ENCODE results near the gene CRYBG3. TPM values are rescaled to one million over a fixed set of nuclear protein-coding genes. Genes with fewer than 3 reads are reported as not detected.

The CRYBG3 gene
- polyA plus RNA-seq, 1 donor (not counting 4 experiments of a cell fraction or from before 2014, with no cell fraction given), result 6.9 TPM

DNA sequence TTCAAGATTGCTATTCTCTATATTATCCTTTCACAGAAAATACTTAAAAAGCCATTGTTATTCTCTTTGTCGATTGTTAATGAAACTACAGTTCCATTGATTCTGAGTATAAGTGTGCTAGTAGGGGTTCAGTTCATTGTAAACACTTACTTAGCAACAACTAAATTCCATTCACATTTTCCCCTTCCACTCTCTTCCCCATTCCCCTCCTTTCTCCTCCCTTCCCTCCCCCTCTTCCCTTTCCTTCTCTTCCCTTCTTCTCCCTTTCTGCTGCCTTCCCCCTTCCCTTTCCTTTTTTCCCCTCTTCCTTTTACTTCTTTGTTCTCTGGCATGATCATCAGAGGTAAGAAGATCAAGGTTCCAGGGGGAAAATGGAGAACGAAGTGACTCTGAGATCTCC, 171.7 kb downstream of the CRYBG3 start:
- no peaks in the 10 kb centered on the region for H3K9me1 ChIP-seq (ENCODE audit: control insufficient read depth, extremely low read depth, insufficient read depth, low read length)
- dilution Hi-C loops (cut with MboI; ENCODE audit: extremely low pct_ligation_motif_present, low sequenced_read_pairs), result no loop called here
- H4K20me1 ChIP-seq (ENCODE audit: control insufficient read depth, extremely low read depth, insufficient read depth, low read length), result no peaks in the 10 kb centered on the region
- no peaks in the 10 kb centered on the region for H3K9me3 ChIP-seq (ENCODE audit: control insufficient read depth, low read depth, low read length)
- no peak overlapping the region for H3K9ac ChIP-seq (ENCODE audit: control insufficient read depth, extremely low read depth, insufficient read depth, low read length)
- no peak overlapping the region for H3K4me3 ChIP-seq (ENCODE audit: control insufficient read depth in 2 of 3, extremely low read depth in 1 of 3, insufficient read depth in 2 of 3, low read depth in 1 of 3, low read length in 3 of 3)
- no peaks in the 10 kb centered on the region for H3K79me2 ChIP-seq (ENCODE audit: control insufficient read depth, insufficient read depth, low read length)
- H3K27me3 ChIP-seq (ENCODE audit: control insufficient read depth, extremely low read depth, insufficient read depth, low read length), result no peaks in the 10 kb centered on the region
- no peak overlapping the region for H3K4me2 ChIP-seq (ENCODE audit: control insufficient read depth, extremely low read depth, insufficient read depth, low read depth, low read length)
- no peaks in the 10 kb centered on the region for H3K4me1 ChIP-seq (ENCODE audit: control insufficient read depth, extremely low read depth, insufficient read depth, low read length)
- no peak for TF ChIP-seq EZH2 (IDR thresholded peaks at IDR 0.05; ENCODE audit: low read length)
- TF ChIP-seq, protein P1, sequence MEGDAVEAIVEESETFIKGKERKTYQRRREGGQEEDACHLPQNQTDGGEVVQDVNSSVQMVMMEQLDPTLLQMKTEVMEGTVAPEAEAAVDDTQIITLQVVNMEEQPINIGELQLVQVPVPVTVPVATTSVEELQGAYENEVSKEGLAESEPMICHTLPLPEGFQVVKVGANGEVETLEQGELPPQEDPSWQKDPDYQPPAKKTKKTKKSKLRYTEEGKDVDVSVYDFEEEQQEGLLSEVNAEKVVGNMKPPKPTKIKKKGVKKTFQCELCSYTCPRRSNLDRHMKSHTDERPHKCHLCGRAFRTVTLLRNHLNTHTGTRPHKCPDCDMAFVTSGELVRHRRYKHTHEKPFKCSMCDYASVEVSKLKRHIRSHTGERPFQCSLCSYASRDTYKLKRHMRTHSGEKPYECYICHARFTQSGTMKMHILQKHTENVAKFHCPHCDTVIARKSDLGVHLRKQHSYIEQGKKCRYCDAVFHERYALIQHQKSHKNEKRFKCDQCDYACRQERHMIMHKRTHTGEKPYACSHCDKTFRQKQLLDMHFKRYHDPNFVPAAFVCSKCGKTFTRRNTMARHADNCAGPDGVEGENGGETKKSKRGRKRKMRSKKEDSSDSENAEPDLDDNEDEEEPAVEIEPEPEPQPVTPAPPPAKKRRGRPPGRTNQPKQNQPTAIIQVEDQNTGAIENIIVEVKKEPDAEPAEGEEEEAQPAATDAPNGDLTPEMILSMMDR (optimal IDR thresholded peaks at IDR 0.05 in 1 of 3, IDR thresholded peaks at IDR 0.05 in 1 of 3, conservative IDR thresholded peaks at IDR 0.05 in 1 of 3; ENCODE audit: extremely low read depth in 1 of 3, insufficient read depth in 2 of 3, low read length in 3 of 3), result no peak
- FAIRE-seq, result no peak
- no peak overlapping the region for H3K27ac ChIP-seq (ENCODE audit: control insufficient read depth, insufficient read depth, low read length)
- no peaks in the 10 kb centered on the region for H3K36me3 ChIP-seq (ENCODE audit: control insufficient read depth in 2 of 2, extremely low read depth in 1 of 2, insufficient read depth in 2 of 2, low read length in 2 of 2)
- no peak overlapping the region for H2AFZ ChIP-seq (ENCODE audit: control insufficient read depth, low read length)
- no peak for DNase-seq (ENCODE audit: low read depth, low spot score)

DNA sequence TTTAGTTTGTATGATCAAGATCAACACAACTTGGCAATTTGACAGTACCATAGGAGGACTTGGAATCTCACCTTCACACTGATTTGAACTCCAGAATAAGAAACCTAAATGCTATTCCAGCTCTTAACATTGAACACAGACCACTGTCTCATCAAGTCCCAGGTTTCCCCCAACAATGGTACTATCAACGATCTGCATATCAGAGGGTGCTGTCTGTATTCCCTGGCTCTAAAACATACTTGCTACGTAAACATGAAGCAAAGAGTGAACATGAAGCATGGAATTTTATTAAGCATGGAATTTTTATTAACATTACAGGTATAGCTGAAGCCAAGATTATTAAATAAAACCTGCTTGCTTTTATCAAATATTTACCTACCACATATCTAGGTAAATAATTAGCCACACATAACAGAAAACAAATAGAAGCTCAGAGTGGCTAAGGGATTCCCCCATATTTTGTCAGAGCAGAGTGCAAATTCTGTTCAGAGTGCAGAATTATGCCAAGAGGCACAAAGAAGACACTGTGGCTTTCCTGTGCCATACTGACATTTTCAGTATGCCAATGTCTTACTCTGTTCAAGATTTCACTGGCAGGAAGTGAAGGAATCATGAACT, 172.6 kb downstream of the CRYBG3 start:
- Histone ChIP-seq H3K4me2 (ENCODE audit: control insufficient read depth, extremely low read depth, insufficient read depth, low read depth, low read length) (no peak overlapping the region), H3K27me3 (ENCODE audit: control insufficient read depth, extremely low read depth, insufficient read depth, low read length) (no peaks in the 10 kb centered on the region), H3K9ac (ENCODE audit: control insufficient read depth, extremely low read depth, insufficient read depth, low read length) (no peak overlapping the region), H3K36me3 (ENCODE audit: control insufficient read depth in 2 of 2, extremely low read depth in 1 of 2, insufficient read depth in 2 of 2, low read length in 2 of 2) (no peaks in the 10 kb centered on the region), H3K9me3 (ENCODE audit: control insufficient read depth, low read depth, low read length) (no peaks in the 10 kb centered on the region), H3K9me1 (ENCODE audit: control insufficient read depth, extremely low read depth, insufficient read depth, low read length) (no peaks in the 10 kb centered on the region), H3K27ac (ENCODE audit: control insufficient read depth, insufficient read depth, low read length) (no peak overlapping the region), H4K20me1 (ENCODE audit: control insufficient read depth, extremely low read depth, insufficient read depth, low read length) (no peaks in the 10 kb centered on the region), H3K4me3 (ENCODE audit: control insufficient read depth in 2 of 3, extremely low read depth in 1 of 3, insufficient read depth in 2 of 3, low read depth in 1 of 3, low read length in 3 of 3) (no peak overlapping the region), H3K4me1 (ENCODE audit: control insufficient read depth, extremely low read depth, insufficient read depth, low read length) (no peaks in the 10 kb centered on the region), H2AFZ (ENCODE audit: control insufficient read depth, low read length) (no peak overlapping the region), H3K79me2 (ENCODE audit: control insufficient read depth, insufficient read depth, low read length) (no peaks in the 10 kb centered on the region)
- TF ChIP-seq, protein P1 (optimal IDR thresholded peaks at IDR 0.05 in 1 of 3, IDR thresholded peaks at IDR 0.05 in 1 of 3, conservative IDR thresholded peaks at IDR 0.05 in 1 of 3; ENCODE audit: extremely low read depth in 1 of 3, insufficient read depth in 2 of 3, low read length in 3 of 3), result no peak
- TF ChIP-seq EZH2 (IDR thresholded peaks at IDR 0.05; ENCODE audit: low read length), result no peak
- DNase-seq (ENCODE audit: low read depth, low spot score), result no peak
- no peak for FAIRE-seq
- dilution Hi-C loops (cut with MboI; ENCODE audit: extremely low pct_ligation_motif_present, low sequenced_read_pairs), result no loop called here

Other genes with a start within 250 kb of the CRYBG3 start
- gene ARL6, start 57.3 kb upstream of the CRYBG3 start, polyA plus RNA-seq, result 4.2 to 8.3 TPM (median 7.4 TPM) in 3 replicates
- gene RIOX2, start 150.4 kb downstream of the CRYBG3 start, polyA plus RNA-seq, result 34.0 to 45.2 TPM (median 35.2 TPM) in 3 replicates
- not detected in 3 replicates for gene GABRR3, start 213.3 kb downstream of the CRYBG3 start, polyA plus RNA-seq